Aorta (tissue), 5 donors: ENCODE data around the gene KIF20B. TPM values are rescaled to one million over a fixed set of nuclear protein-coding genes. Genes with fewer than 3 reads are reported as not detected.

Experiments used
- ATAC-seq: fragments of 200-7000 bp; cut with Tn5 transposase; one replicate; pipeline ENCODE4 v1.9.1; 2022; ENCODE audit warnings: moderate library complexity; ENCODE audit not compliant: low FRiP score
- DNase-seq, 2 donors: peaks; one replicate each; pipeline ENCODE4 v3.0.0-alpha.2; 2020
- H3K27ac ChIP-seq, 2 donors: one replicate each; pipeline ENCODE4 v1.5.1; 2013; ENCODE audit warnings: low read length in 2 of 2, mild to moderate bottlenecking in 2 of 2, moderate library complexity in 2 of 2, control low read depth in 1 of 2, inconsistent platforms in 1 of 2, low read depth in 1 of 2
- H3K27me3 ChIP-seq, 2 donors: one replicate each; pipeline ENCODE4 v1.6.1; 2013; ENCODE audit warnings: control low read depth in 1 of 2, low read length in 1 of 2, mild to moderate bottlenecking in 1 of 2, moderate library complexity in 1 of 2; ENCODE audit not compliant: insufficient read depth in 2 of 2, control insufficient read depth in 1 of 2
- H3K36me3 ChIP-seq, 2 donors: one replicate each; pipeline ENCODE4 v1.6.1; 2013; ENCODE audit warnings: control low read depth in 1 of 2, low read length in 1 of 2, mild to moderate bottlenecking in 1 of 2; ENCODE audit not compliant: insufficient read depth in 2 of 2, control insufficient read depth in 1 of 2
- H3K4me1 ChIP-seq, 2 donors: one replicate each; pipeline ENCODE4 v1.6.1; 2013; ENCODE audit warnings: low read length in 2 of 2, control low read depth in 1 of 2, mild to moderate bottlenecking in 1 of 2, moderate library complexity in 1 of 2; ENCODE audit not compliant: insufficient read depth in 2 of 2, control insufficient read depth in 1 of 2
- H3K4me3 ChIP-seq, 2 donors: one replicate each; pipeline ENCODE4 v1.5.1; 2013; ENCODE audit warnings: low read length in 2 of 2, control low read depth in 1 of 2, mild to moderate bottlenecking in 1 of 2
- H3K9me3 ChIP-seq: one replicate; pipeline ENCODE4 v1.6.1; 2013; ENCODE audit warnings: mild to moderate bottlenecking, low read length; ENCODE audit not compliant: control insufficient read depth
- WGBS, 2 donors: extraction: QIAGEN DNeasy Blood & Tissue Kit; methylation state at CpG; one replicate each; pipeline ENCODE4 v1.1.7; 2013; 5-methylcytosine and 5-hydroxymethylcytosine counted together
- intact Hi-C, 2 donors: fragments of 100-400 bp; cut with DNase I; formaldehyde crosslinking; loops; one replicate each; pipeline versions ENCODE4 v1.14.2 to v1.15.0; 2022
- polyA plus RNA-seq, 2 donors: library from polyadenylated mRNA; stranded (reverse); fragments of 200-250 nt; gene quantifications; one replicate each; pipeline ENCODE4 v1.2.3, GENCODE V29; 2013
- total RNA-seq, 2 donors: library from RNA; stranded (reverse); fragmentation: NEBNext Ultra II Directional; extraction: Animal tissue kit (Norgen Biotek cat#: 25700); gene quantifications; one replicate each; pipeline ENCODE4 v1.2.1, GENCODE V29; 2021
- donor health status: healthy with polysubstance abuse.
- donor health status: Bipolar disorder and iron deficiency.
- donor health status: DM: no; HTN: no; CAD: no.
- donor health status: DM: no; HTN: no; CAD: no.
- donor health status: DM: yes; HTN: yes; CAD: no.

The KIF20B gene
- total and polyA plus RNA-seq, 4 donors = 0.72 to 6.2 (median 3.6) TPM

GRCh38 chr10:89659143-89660131 is 42.0 kb upstream of the KIF20B start:
- H3K4me1 ChIP-seq = no peaks in the 10 kb centered on the region
- H3K36me3 ChIP-seq = no peaks in the 10 kb centered on the region
- DNase-seq (no peak), ATAC-seq (no peak)
- H3K27me3 ChIP-seq = no peaks in the 10 kb centered on the region
- H3K9me3 ChIP-seq = peaks cover 4% of the 10 kb centered on the region
- H3K4me3 ChIP-seq = no peak overlapping the region
- no peak overlapping the region for H3K27ac ChIP-seq
- intact Hi-C loops = no loop called here
- 76% methylated on average over 10 of the region's 10 CpGs for WGBS, 2 donors

- WGBS, 2 donors = 88 to 89% methylated on average over 2 of the region's 2 CpGs
- H3K9me3 ChIP-seq = no peaks in the 10 kb centered on the region
- no peaks in the 10 kb centered on the region for H3K4me1 ChIP-seq
- H3K36me3 ChIP-seq = no peaks in the 10 kb centered on the region
- DNase-seq (no peak), ATAC-seq (no peak)
- H3K4me3 ChIP-seq = no peak overlapping the region
- intact Hi-C loops = no loop called here
- no peak overlapping the region for H3K27ac ChIP-seq
- no peaks in the 10 kb centered on the region for H3K27me3 ChIP-seq
These were observed 38.8 kb upstream of the KIF20B start for GRCh38 chr10:89662596-89662995.

- ATAC-seq = no peak
- WGBS, 2 donors = 39 to 53% methylated on average over 3 of the region's 3 CpGs
- Histone ChIP-seq H3K4me3 (no peak overlapping the region), H3K27me3 (no peaks in the 10 kb centered on the region), H3K4me1 (no peaks in the 10 kb centered on the region), H3K36me3 (no peaks in the 10 kb centered on the region), H3K9me3 (no peaks in the 10 kb centered on the region), H3K27ac (no peak overlapping the region)
- intact Hi-C loops = no loop called here
- no peak for DNase-seq
These were observed 38.2 kb upstream of the KIF20B start for GRCh38 chr10:89663144-89663543.

GRCh38 chr10:89664203-89664602 is 37.2 kb upstream of the KIF20B start:
- Histone ChIP-seq H3K27me3 (no peaks in the 10 kb centered on the region), H3K4me1 (peaks cover 0 to 1% of the 10 kb centered on the region in 2 donors), H3K9me3 (no peaks in the 10 kb centered on the region), H3K36me3 (no peaks in the 10 kb centered on the region), H3K27ac (no peak overlapping the region), H3K4me3 (no peak overlapping the region)
- 47 to 52% methylated on average over 3 of the region's 3 CpGs for WGBS, 2 donors
- ATAC-seq = no peak
- DNase-seq = no peak
- intact Hi-C loops = no loop called here

GRCh38 chr10:89665302-89665701 is 36.1 kb upstream of the KIF20B start:
- intact Hi-C loops = no loop called here
- 69 to 74% methylated on average over 2 of the region's 2 CpGs for WGBS, 2 donors
- Histone ChIP-seq H3K4me1 (peaks cover 0 to 1% of the 10 kb centered on the region in 2 donors), H3K27me3 (no peaks in the 10 kb centered on the region), H3K27ac (no peak overlapping the region), H3K9me3 (no peaks in the 10 kb centered on the region), H3K36me3 (no peaks in the 10 kb centered on the region), H3K4me3 (no peak overlapping the region)
- no peak for ATAC-seq
- no peak for DNase-seq

DNA sequence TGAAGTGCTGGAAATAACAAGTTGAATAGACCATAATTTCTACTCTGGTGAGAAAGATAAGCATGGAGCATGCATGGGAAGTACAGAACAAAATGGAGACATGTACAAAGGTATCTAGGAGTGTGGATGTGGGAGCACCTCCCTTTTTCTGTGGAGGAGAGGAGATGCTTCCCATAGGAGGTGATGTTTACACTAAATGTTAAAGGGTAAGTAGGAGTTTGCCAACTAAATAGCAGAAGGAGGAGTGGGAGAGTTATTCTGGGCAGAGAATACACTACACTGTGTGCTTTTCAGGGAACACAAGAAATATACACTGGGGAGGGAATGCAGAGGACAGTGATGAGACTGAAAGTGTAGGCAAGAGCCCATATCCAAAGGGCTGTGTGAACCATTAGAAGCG is 35.3 kb upstream of the KIF20B start:
- no peak for DNase-seq
- ATAC-seq = no peak
- Histone ChIP-seq H3K27me3 (no peaks in the 10 kb centered on the region), H3K9me3 (no peaks in the 10 kb centered on the region), H3K4me3 (no peak overlapping the region), H3K27ac (no peak overlapping the region), H3K36me3 (no peaks in the 10 kb centered on the region), H3K4me1 (peaks cover 0 to 1% of the 10 kb centered on the region in 2 donors)
- intact Hi-C loops = no loop called here
- WGBS, 2 donors = 92 to 94% methylated on average over 1 of the region's 1 CpG

DNA sequence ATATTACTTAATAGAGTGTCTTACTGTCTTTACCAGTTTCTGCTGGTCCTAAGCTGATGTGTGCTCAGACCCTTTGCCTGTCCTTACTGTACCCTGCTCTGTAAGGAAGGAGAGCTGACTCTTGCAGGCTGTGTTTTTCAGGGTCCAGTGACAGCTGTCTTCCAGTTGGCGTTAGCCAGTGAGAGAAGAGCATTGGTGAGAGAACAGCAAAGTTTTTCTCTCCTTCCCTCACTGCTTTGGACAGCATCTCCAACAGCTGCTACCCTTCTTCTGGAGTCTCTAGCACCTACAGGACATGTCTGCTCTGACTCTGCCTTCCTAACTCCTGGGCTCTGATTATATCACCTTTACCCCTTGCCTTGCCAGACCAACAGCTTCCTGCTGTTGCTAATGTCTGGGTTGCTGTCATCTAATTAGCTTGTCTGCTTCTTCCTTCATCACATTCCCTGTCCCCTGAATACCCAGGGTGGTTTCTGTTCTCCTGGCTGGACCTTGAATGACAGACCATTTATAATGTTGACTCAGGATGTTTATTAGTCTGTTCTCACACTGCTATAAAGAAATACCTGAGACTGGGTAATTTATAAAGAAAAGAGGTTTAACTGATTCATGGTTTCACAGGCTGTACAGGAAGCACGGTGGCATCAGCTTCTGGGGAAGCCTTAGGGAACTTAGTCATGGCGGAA is 32.9 kb upstream of the KIF20B start:
- H3K4me1 ChIP-seq = peaks cover 0 to 3% of the 10 kb centered on the region in 2 donors
- no peak overlapping the region for H3K27ac ChIP-seq
- no peaks in the 10 kb centered on the region for H3K9me3 ChIP-seq
- 89 to 91% methylated on average over 3 of the region's 3 CpGs for WGBS, 2 donors
- ATAC-seq (no peak), DNase-seq (no peak)
- H3K27me3 ChIP-seq = no peaks in the 10 kb centered on the region
- H3K36me3 ChIP-seq = no peaks in the 10 kb centered on the region
- H3K4me3 ChIP-seq = no peak overlapping the region
- intact Hi-C loops = no loop called here

GRCh38 chr10:89669985-89670384 is 31.4 kb upstream of the KIF20B start:
- Histone ChIP-seq H3K4me1 (peaks cover 0 to 3% of the 10 kb centered on the region in 2 donors), H3K27ac (no peak overlapping the region), H3K36me3 (no peaks in the 10 kb centered on the region), H3K9me3 (no peaks in the 10 kb centered on the region), H3K27me3 (no peaks in the 10 kb centered on the region), H3K4me3 (no peak overlapping the region)
- no peak for ATAC-seq
- WGBS, 2 donors = 90 to 94% methylated on average over 1 of the region's 1 CpG
- intact Hi-C loops = no loop called here
- no peak for DNase-seq
